PC-3 (cell line): ENCODE measurements around the gene TMEM127. TPM values are rescaled to one million over a fixed set of nuclear protein-coding genes. Genes with fewer than 3 reads are reported as not detected.

Source experiments
- ATAC-seq: fragments of 200-7000 bp; cut with Tn5 transposase; 2 replicates; pipeline ENCODE4 v1.9.1; 2020; ENCODE audit warnings: mild to moderate bottlenecking, moderate library complexity
- BruUV-seq: library from RNA; stranded (reverse); fragments of 400-500 nt; replicated peaks from 2 replicates; lab custom pipeline; 2021; lab: Mats Ljungman, UMichigan
- CTCF ChIA-PET: fragments of 300-600 bp; sonication (Branson Sonifier 250); formaldehyde crosslinking; loops from one replicate; lab custom pipeline; 2022; ENCODE audit warnings: antibody characterized with exemption; lab: Charles Lee
- POLR2A ChIA-PET: fragments of 300-600 bp; sonication (Branson Sonifier 250); formaldehyde crosslinking; loops from one replicate; lab custom pipeline; 2022; ENCODE audit warnings: antibody characterized with exemption; ENCODE audit not compliant: unreplicated experiment; lab: Charles Lee
- DNase-seq: peaks from one replicate; pipeline ENCODE4 v3.0.0-alpha.2; 2015
- H2AFZ ChIP-seq: fragments of 300-600 bp; sonication (generic); 2 replicates; pipeline ENCODE4 v1.6.0; 2016; ENCODE audit warnings: antibody characterized with exemption, low read length
- H3F3A ChIP-seq: fragments of 300-600 bp; sonication (generic); one replicate; pipeline ENCODE4 v1.6.0; 2017; ENCODE audit warnings: antibody characterized with exemption, low read length, control low read depth, mild to moderate bottlenecking; ENCODE audit not compliant: unreplicated experiment
- H3K27ac ChIP-seq: fragments of 300-600 bp; sonication (generic); 2 replicates; pipeline ENCODE4 v1.5.1; 2016; ENCODE audit warnings: mild to moderate bottlenecking, low read length
- H3K27me3 ChIP-seq: fragments of 300-600 bp; sonication (generic); 2 replicates; pipeline ENCODE4 v1.6.1; 2016; ENCODE audit warnings: low read length, mixed read lengths
- H3K36me3 ChIP-seq: fragments of 300-600 bp; sonication (generic); 2 replicates; pipeline ENCODE4 v1.6.1; 2016; ENCODE audit warnings: low read depth, mixed run types, low read length, mixed read lengths
- H3K4me1 ChIP-seq: fragments of 300-600 bp; sonication (generic); 2 replicates; pipeline ENCODE4 v1.5.1; 2016; ENCODE audit warnings: low read length; ENCODE audit not compliant: insufficient read depth
- H3K4me2 ChIP-seq: fragments of 300-600 bp; sonication (generic); 2 replicates; pipeline ENCODE4 v1.6.0; 2016; ENCODE audit warnings: low read length
- H3K4me3 ChIP-seq: fragments of 300-600 bp; sonication (generic); 2 replicates; pipeline ENCODE4 v1.5.1; 2016; ENCODE audit warnings: mild to moderate bottlenecking, low read length, mixed read lengths
- H3K79me2 ChIP-seq: fragments of 300-600 bp; sonication (generic); 2 replicates; pipeline ENCODE4 v1.6.1; 2017; ENCODE audit warnings: low read length, mixed read lengths
- H3K9ac ChIP-seq: fragments of 300-600 bp; sonication (generic); 2 replicates; pipeline ENCODE4 v1.6.0; 2016; ENCODE audit warnings: mild to moderate bottlenecking, low read length
- H3K9me2 ChIP-seq: fragments of 300-600 bp; sonication (generic); replicated peaks from 2 replicates; pipeline ENCODE4 v1.6.1; 2016; ENCODE audit warnings: mixed run types, low read length, mixed read lengths
- H3K9me3 ChIP-seq: fragments of 300-600 bp; sonication (generic); 2 replicates; pipeline ENCODE4 v1.6.1; 2016; ENCODE audit warnings: low read length, mixed read lengths
- H4K20me1 ChIP-seq: fragments of 300-600 bp; sonication (generic); 2 replicates; pipeline ENCODE4 v1.6.1; 2016; ENCODE audit warnings: low read length, mixed read lengths
- CTCF ChIP-seq: fragments of 300-600 bp; sonication (generic); conservative IDR thresholded peaks from 2 replicates; pipeline ENCODE4 v1.5.1; 2017; ENCODE audit warnings: antibody characterized with exemption, low read depth, mild to moderate bottlenecking, low read length
- EZH2 ChIP-seq: fragments of 300-600 bp; sonication (generic); IDR thresholded peaks from one replicate; pipeline ENCODE4 v1.6.1; 2017; ENCODE audit warnings: antibody characterized with exemption, mild to moderate bottlenecking, low read length; ENCODE audit not compliant: unreplicated experiment
- EZH2phosphoT487 ChIP-seq: fragments of 300-600 bp; sonication (generic); IDR thresholded peaks from 2 replicates; pipeline ENCODE4 v1.6.1; 2018; ENCODE audit warnings: mild to moderate bottlenecking, antibody characterized with exemption, low read length, borderline replicate concordance
- intact Hi-C: fragments of 100-400 bp; cut with micrococcal nuclease; formaldehyde crosslinking; loops from 2 replicates; pipeline ENCODE4 v1.9.0; 2023
- total RNA-seq: library from RNA; depleted of rRNA; stranded (reverse); fragments of >200 nt; gene quantifications from 2 replicates; pipeline ENCODE4 v1.2.3, GENCODE V29; 2014

The TMEM127 gene
- total RNA-seq, 1 experiment from 2014 or later = 31.9 TPM

- Histone ChIP-seq H3K4me1 (peaks cover 13% of the 10 kb centered on the region), H3K4me2 (no peak overlapping the region), H3K79me2 (peaks cover 100% of the 10 kb centered on the region), H3K27ac (no peak overlapping the region), H3K36me3 (peaks cover 9% of the 10 kb centered on the region; the same call in 1 of the 2 replicates), H3F3A (no peaks in the 10 kb centered on the region), H3K9ac (no peak overlapping the region), H3K27me3 (no peaks in the 10 kb centered on the region), H2AFZ (no peak overlapping the region), H3K9me2 (no peaks in the 10 kb centered on the region), H3K9me3 (no peaks in the 10 kb centered on the region), H4K20me1 (peaks cover 86% of the 10 kb centered on the region), H3K4me3 (no peak overlapping the region)
- ChIA-PET CTCF (interaction anchor here (0.6 kb wide), 1 partner anchor 132 kb away, joined by 3 read pairs; no protein-coding TSS in a partner anchor), POLR2A (no interaction called here)
- no peak for ATAC-seq
- no peak for TF ChIP-seq EZH2
- TF ChIP-seq EZH2phosphoT487 = no peak
- TF ChIP-seq CTCF = no peak
- DNase-seq = no peak
- no TSS peak for BruUV-seq
- intact Hi-C loops = no loop called here
These were observed 62.4 kb downstream of the TMEM127 start for GRCh38 chr2:96203130-96204028.

DNA sequence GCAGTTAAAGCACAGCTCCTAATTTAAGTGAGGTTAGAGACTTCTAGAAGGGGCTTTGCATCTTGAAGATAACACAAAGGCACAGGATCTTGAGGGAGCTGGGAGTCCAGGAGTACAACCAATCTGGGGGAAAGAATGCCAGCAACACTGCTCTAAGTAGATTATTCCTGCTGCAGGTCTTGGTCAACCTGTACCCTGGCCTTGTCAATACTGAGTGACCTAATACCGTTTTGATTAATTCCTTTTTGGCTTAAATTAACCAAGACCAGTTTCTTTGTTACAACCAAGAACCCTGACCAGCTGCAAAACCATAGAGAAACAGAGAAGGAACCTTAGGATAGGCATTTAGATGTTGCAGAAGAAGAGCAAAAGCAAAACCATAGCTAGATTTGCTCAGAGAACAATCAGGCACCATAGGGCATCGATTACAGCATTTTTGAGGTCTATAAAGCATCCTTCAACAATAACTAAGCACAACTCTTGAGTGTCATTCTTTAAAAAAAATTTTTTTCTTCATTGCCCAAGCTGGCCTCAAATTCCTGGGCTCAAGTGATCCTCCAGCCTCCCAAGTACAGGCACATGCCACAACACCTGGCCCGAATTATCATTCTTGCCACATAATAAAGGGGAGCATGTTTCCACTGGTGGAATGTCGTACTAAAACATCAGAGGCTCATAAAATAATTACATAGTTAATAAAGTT lies 63.5 kb downstream of the TMEM127 start:
- no peak for ATAC-seq
- H3K9ac ChIP-seq = no peak overlapping the region
- H3K4me2 ChIP-seq = no peak overlapping the region
- TF ChIP-seq CTCF (no peak), EZH2phosphoT487 (no peak), EZH2 (no peak)
- ChIA-PET POLR2A (no interaction called here), CTCF (interaction anchor here (0.6 kb wide), 1 partner anchor 133 kb away, joined by 3 read pairs; no protein-coding TSS in a partner anchor)
- no peaks in the 10 kb centered on the region for H3K27me3 ChIP-seq
- H3K9me2 ChIP-seq = no peaks in the 10 kb centered on the region
- no peak overlapping the region for H2AFZ ChIP-seq
- intact Hi-C loops = no loop called here
- H3K79me2 ChIP-seq = peaks cover 100% of the 10 kb centered on the region
- no peaks in the 10 kb centered on the region for H3F3A ChIP-seq
- no peak for DNase-seq
- H3K27ac ChIP-seq = no peak overlapping the region
- no TSS peak for BruUV-seq
- H3K9me3 ChIP-seq = no peaks in the 10 kb centered on the region
- peaks cover 89% of the 10 kb centered on the region for H4K20me1 ChIP-seq
- H3K4me1 ChIP-seq = peaks cover 13% of the 10 kb centered on the region
- H3K4me3 ChIP-seq = no peak overlapping the region
- peaks cover 9% of the 10 kb centered on the region; the same call in 1 of the 2 replicates for H3K36me3 ChIP-seq
